IMR-90 (cell line): ENCODE measurements around the gene CLSTN3. TPM values are rescaled to one million over a fixed set of nuclear protein-coding genes. Genes with fewer than 3 reads are reported as not detected.

Source experiments
- ATAC-seq: fragments of 200-7000 bp; cut with Tn5 transposase; 2 replicates; pipeline ENCODE4 v1.9.1; 2020; ENCODE audit warnings: low read depth, mild to moderate bottlenecking, moderate library complexity
- BruUV-seq: library from RNA; stranded (reverse); fragments of 400-500 nt; replicated peaks from 2 replicates; lab custom pipeline; 2021; lab: Mats Ljungman, UMichigan
- CTCF ChIA-PET: fragments of 300-600 bp; formaldehyde crosslinking; extraction: SDS; loops from one replicate; lab custom pipeline; 2021; ENCODE audit warnings: antibody characterized with exemption; lab: Yijun Ruan, JAX
- POLR2A ChIA-PET: fragments of 300-600 bp; sonication (Branson Sonifier 250); formaldehyde crosslinking; loops from one replicate; lab custom pipeline; 2022; ENCODE audit warnings: antibody characterized with exemption; ENCODE audit not compliant: unreplicated experiment; lab: Charles Lee
- DNase-seq: peaks from one replicate; pipeline ENCODE4 v3.0.0; 2013
- H2AFZ ChIP-seq: replicated peaks from 2 replicates; pipeline ENCODE3; 2013; ENCODE audit warnings: low read length, mild to moderate bottlenecking; ENCODE audit not compliant: poor library complexity
- H2AK5ac ChIP-seq: 2 replicates; pipeline ENCODE4 v1.6.1; 2013; ENCODE audit warnings: low read depth, low read length, inconsistent platforms
- H2AK9ac ChIP-seq: replicated peaks from 2 replicates; pipeline ENCODE3; 2013; ENCODE audit warnings: mild to moderate bottlenecking, low read depth, low read length, moderate library complexity; ENCODE audit not compliant: poor library complexity
- H2BK120ac ChIP-seq: 2 replicates; pipeline ENCODE4 v1.6.1; 2013; ENCODE audit warnings: low read depth, low read length, inconsistent platforms
- H2BK15ac ChIP-seq: 3 replicates; pipeline ENCODE4 v1.6.1; 2013; ENCODE audit warnings: low read depth, low read length, inconsistent platforms
- H2BK20ac ChIP-seq: 2 replicates; pipeline ENCODE4 v1.6.1; 2013; ENCODE audit warnings: low read depth, mild to moderate bottlenecking, inconsistent platforms, low read length, moderate library complexity
- H2BK5ac ChIP-seq: 2 replicates; pipeline ENCODE4 v1.6.1; 2013; ENCODE audit warnings: mild to moderate bottlenecking, low read depth, low read length, inconsistent platforms; ENCODE audit not compliant: poor library complexity, severe bottlenecking
- H3K14ac ChIP-seq: replicated peaks from 2 replicates; pipeline ENCODE4 v1.6.1; 2013; ENCODE audit warnings: low read depth, low read length, inconsistent platforms
- H3K18ac ChIP-seq: 2 replicates; pipeline ENCODE4 v1.6.1; 2013; ENCODE audit warnings: low read depth, low read length, control low read depth
- H3K23ac ChIP-seq: 2 replicates; pipeline ENCODE4 v1.6.1; 2013; ENCODE audit warnings: low read depth, low read length, inconsistent platforms
- H3K27ac ChIP-seq: 2 replicates; pipeline ENCODE4 v1.5.1; 2013; ENCODE audit warnings: mild to moderate bottlenecking, control low read depth, low read length; ENCODE audit not compliant: insufficient read depth
- H3K27me3 ChIP-seq: 2 replicates; pipeline ENCODE4 v1.6.1; 2013; ENCODE audit warnings: low read length; ENCODE audit not compliant: control insufficient read depth, insufficient read depth
- H3K36me3 ChIP-seq: 2 replicates; pipeline ENCODE4 v1.6.1; 2013; ENCODE audit warnings: low read length, mixed read lengths; ENCODE audit not compliant: control insufficient read depth, insufficient read depth
- H3K4ac ChIP-seq: 2 replicates; pipeline ENCODE4 v1.6.1; 2013; ENCODE audit warnings: low read depth, low read length, inconsistent platforms
- H3K4me1 ChIP-seq: 2 replicates; pipeline ENCODE4 v1.6.1; 2013; ENCODE audit warnings: low read length, mixed read lengths; ENCODE audit not compliant: control insufficient read depth, insufficient read depth
- H3K4me2 ChIP-seq: 2 replicates; pipeline ENCODE4 v1.6.1; 2013; ENCODE audit warnings: low read depth, mild to moderate bottlenecking, control low read depth, low read length, moderate library complexity
- H3K4me3 ChIP-seq: 2 replicates; pipeline ENCODE4 v1.5.1; 2013; ENCODE audit warnings: low read depth, mild to moderate bottlenecking, control low read depth, low read length, moderate library complexity; ENCODE audit not compliant: insufficient read depth
- H3K56ac ChIP-seq: 2 replicates; pipeline ENCODE4 v1.6.1; 2013; ENCODE audit warnings: low read length, inconsistent platforms; ENCODE audit not compliant: insufficient read depth; ENCODE audit errors: extremely low read depth
- H3K79me1 ChIP-seq, 2 experiments: 2 replicates each; pipeline ENCODE4 v1.6.1; 2013; ENCODE audit warnings: low read length in 2 of 2, inconsistent platforms in 1 of 2, low read depth in 1 of 2
- H3K9ac ChIP-seq: 2 replicates; pipeline ENCODE4 v1.6.1; 2013; ENCODE audit warnings: low read depth, low read length, control low read depth
- H3K9me1 ChIP-seq: 2 replicates; pipeline ENCODE4 v1.6.1; 2013; ENCODE audit warnings: low read length, inconsistent platforms; ENCODE audit not compliant: insufficient read depth
- H3K9me3 ChIP-seq: 2 replicates; pipeline ENCODE4 v1.6.1; 2013; ENCODE audit warnings: low read length; ENCODE audit not compliant: control insufficient read depth, insufficient read depth
- H4K20me1 ChIP-seq: 2 replicates; pipeline ENCODE4 v1.6.1; 2013; ENCODE audit warnings: low read length, inconsistent platforms; ENCODE audit not compliant: insufficient read depth
- H4K5ac ChIP-seq: 2 replicates; pipeline ENCODE4 v1.6.1; 2013; ENCODE audit warnings: mild to moderate bottlenecking, low read depth, low read length, control low read depth
- H4K8ac ChIP-seq, 2 experiments: 2 replicates each; pipeline ENCODE4 v1.6.1; 2013; ENCODE audit warnings: low read depth in 2 of 2, low read length in 2 of 2, control low read depth in 1 of 2, inconsistent platforms in 1 of 2
- H4K91ac ChIP-seq: 2 replicates; pipeline ENCODE4 v1.6.1; 2013; ENCODE audit warnings: low read depth, low read length, inconsistent platforms; ENCODE audit not compliant: insufficient read depth
- CHD1 ChIP-seq: IDR thresholded peaks from 2 replicates; pipeline ENCODE4 v1.6.1; 2012; ENCODE audit warnings: low read depth, low read length, improper control_type of control experiment
- FOS ChIP-seq: fragments of 150-350 bp; IDR thresholded peaks from 2 replicates; pipeline ENCODE4 v1.6.1; 2016; ENCODE audit warnings: low read depth, low read length
- MAZ ChIP-seq: IDR thresholded peaks from 2 replicates; pipeline ENCODE4 v1.6.1; 2012; ENCODE audit warnings: low read depth, mild to moderate bottlenecking, low read length, improper control_type of control experiment, moderate library complexity, borderline replicate concordance
- MXI1 ChIP-seq: IDR thresholded peaks from 2 replicates; pipeline ENCODE4 v1.6.1; 2012; ENCODE audit warnings: low read depth, mild to moderate bottlenecking, low read length, moderate library complexity, borderline replicate concordance
- POLR2A ChIP-seq: IDR thresholded peaks from 2 replicates; pipeline ENCODE4 v1.6.1; 2012; ENCODE audit warnings: mild to moderate bottlenecking, low read depth, low read length
- RAD21 ChIP-seq: IDR thresholded peaks from 2 replicates; pipeline ENCODE4 v1.6.1; 2012; ENCODE audit warnings: low read length, improper control_type of control experiment
- SMC3 ChIP-seq: fragments of 150-350 bp; IDR thresholded peaks from 2 replicates; pipeline ENCODE4 v1.6.1; 2016; ENCODE audit warnings: low read depth, mild to moderate bottlenecking, antibody characterized with exemption, low read length, moderate library complexity
- WGBS, 2 experiments: methylation state at CpG; one replicate each; pipeline versions ENCODE4 v1.1.5 to v1.1.7; 2013; ENCODE audit warnings: missing lambda C conversion rate in 2 of 2; ENCODE audit not compliant: insufficient read length in 1 of 2; ENCODE audit errors: extremely low coverage in 2 of 2; 5-methylcytosine and 5-hydroxymethylcytosine counted together
- dilution Hi-C: fragments of 300-500 bp; cut with HindIII; formaldehyde crosslinking; loops from one replicate; pipeline ENCODE4 v1.14.3; 2018; ENCODE audit warnings: low sequenced_read_pairs; ENCODE audit not compliant: unreplicated experiment
- in situ Hi-C: fragments of 300-500 bp; cut with MboI; formaldehyde crosslinking; loops from 3 replicates; pipeline ENCODE4 v1.14.3; 2019; ENCODE audit warnings: low sequenced_read_pairs, inconsistent platforms, mixed read lengths
- intact Hi-C: fragments of 100-400 bp; cut with micrococcal nuclease; formaldehyde crosslinking; loops from 2 replicates; pipeline ENCODE4 v1.10.0; 2022
- polyA plus RNA-seq, 3 experiments: library from polyadenylated mRNA; depleted of rRNA; stranded (reverse); fragments of >200 nt; gene quantifications; 2 replicates each; pipeline ENCODE4 v1.2.3, GENCODE V29; 2012; ENCODE audit warnings: low replicate concordance in 1 of 3
- total RNA-seq: library from RNA; depleted of rRNA; stranded (reverse); fragments of >200 nt; gene quantifications from 2 replicates; pipeline ENCODE4 v1.2.3, GENCODE V29; 2012
- TF ChIP-seq, protein P1 (sequence below): conservative IDR thresholded peaks from 2 replicates; pipeline ENCODE4 v1.5.1; 2012; ENCODE audit warnings: mild to moderate bottlenecking, low read depth, low read length, improper control_type of control experiment

CLSTN3 gene
- total and polyA plus RNA-seq, 2 of the 4 experiments (the other 2 are of a cell fraction): 4.1 to 16.4 TPM

DNA sequence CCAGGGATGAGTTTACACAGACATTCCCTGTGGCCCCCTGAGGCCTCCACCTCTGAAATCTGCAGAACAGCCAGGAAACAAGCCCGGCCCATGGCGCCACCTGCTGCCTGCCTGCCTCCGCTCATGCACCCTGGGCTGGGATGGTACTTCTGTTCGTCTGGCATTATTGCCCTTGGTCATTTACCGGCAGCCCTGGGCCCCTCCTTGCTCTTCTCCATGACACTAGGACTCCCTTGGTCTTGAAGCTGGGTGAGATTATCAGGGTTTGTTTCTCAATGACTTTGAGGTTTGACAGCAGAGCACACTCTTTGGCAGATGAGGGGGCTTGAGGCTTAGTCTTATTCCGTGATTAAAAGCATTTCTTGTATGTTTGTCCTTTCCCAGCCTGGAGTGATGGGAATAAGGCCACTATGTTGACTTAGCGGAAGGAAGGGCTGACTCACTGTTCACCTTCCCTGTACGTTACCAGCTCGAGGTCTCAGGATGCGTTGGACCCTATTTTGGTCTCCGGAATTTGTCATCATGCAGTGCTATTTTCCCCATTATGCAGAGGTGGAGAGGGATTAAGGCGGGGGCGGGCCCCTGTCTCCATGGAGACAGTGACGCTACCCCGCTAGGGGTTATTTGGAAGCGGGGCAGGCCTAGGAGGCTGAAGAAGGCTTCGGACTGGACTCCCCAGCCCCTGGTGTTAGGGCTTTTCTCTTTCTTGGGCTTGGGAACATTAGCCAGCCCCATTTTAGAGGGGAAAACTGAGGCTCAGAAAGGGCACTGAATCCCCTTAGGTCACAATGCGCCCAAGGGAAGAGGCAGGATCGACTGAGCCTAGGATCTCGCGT lies 58.6 kb downstream of the CLSTN3 start:
- H3K56ac ChIP-seq: peak overlapping the region; percentile 41; the same call in 1 of the 2 replicates
- intact Hi-C loops: loop anchor here (1.0 kb wide), 2 partner anchors 46 to 128 kb away; partner anchors contain the start of gene C1S
- H4K20me1 ChIP-seq: no peaks in the 10 kb centered on the region
- no peaks in the 10 kb centered on the region for H3K9me3 ChIP-seq
- peak overlapping the region; percentile 65; the same call in 1 of the 2 replicates for H2BK120ac ChIP-seq
- 0 out of 2 replicates have a peak overlapping the region, but pooled peaks have one; percentile 3 for H2AK5ac ChIP-seq
- peak overlapping the region; percentile 49 to 89 for H4K8ac ChIP-seq
- H2BK5ac ChIP-seq: peak overlapping the region; percentile 59
- CTCF ChIA-PET: interaction anchor here (0.8 kb wide), 1 partner anchor 44 kb away, joined by 3 read pairs; no protein-coding TSS in a partner anchor
- peak overlapping the region; percentile 93 for H3K23ac ChIP-seq
- peak overlapping the region; percentile 69 for H3K4me3 ChIP-seq
- H3K14ac ChIP-seq: peak overlapping the region; percentile 86
- POLR2A ChIA-PET: interaction anchor here (0.5 to 0.7 kb wide), 2 partner anchors 13 to 748 kb away, joined by 4 to 5 read pairs; no protein-coding TSS in a partner anchor
- dilution Hi-C loops: no loop called here
- peak overlapping the region; percentile 76 for H3K27ac ChIP-seq
- peak overlapping the region; percentile 96 for H2AFZ ChIP-seq
- peaks cover 0 to 30% of the 10 kb centered on the region in 2 experiments; a peak in 2 of 4 replicates for H3K79me1 ChIP-seq
- peak overlapping the region; percentile 70 for H4K5ac ChIP-seq
- in situ Hi-C loops: no loop called here
- peaks cover 4% of the 10 kb centered on the region for H3K36me3 ChIP-seq
- BruUV-seq: no TSS peak
- 14% methylated on average over 11 of the region's 21 CpGs; no CpG with 5 or more reads in 1 of the 2 experiments for WGBS, 2 experiments
- H3K9me1 ChIP-seq: 0 out of 2 replicates have a peak, but pooled peaks cover 4% of the 10 kb centered on the region
- ATAC-seq: peak; percentile 58
- H3K4me2 ChIP-seq: peak overlapping the region; percentile 81
- peak overlapping the region; percentile 81 for H3K4ac ChIP-seq
- peak overlapping the region; percentile 19; the same call in 1 of the 3 replicates for H2BK15ac ChIP-seq
- no peaks in the 10 kb centered on the region for H3K27me3 ChIP-seq
- peak overlapping the region; percentile 87 for H3K9ac ChIP-seq
- H2BK20ac ChIP-seq: peak overlapping the region; percentile 67
- H2AK9ac ChIP-seq: peak overlapping the region; percentile 20
- peak overlapping the region; percentile 61 for H3K18ac ChIP-seq
- DNase-seq: peak; percentile 82
- H4K91ac ChIP-seq: peak overlapping the region; percentile 60; the same call in 1 of the 2 replicates
- peaks cover 7% of the 10 kb centered on the region for H3K4me1 ChIP-seq
- TF ChIP-seq RAD21 (peak; percentile 72), MXI1 (no peak), POLR2A (peak; percentile 29), SMC3 (peak; percentile 59), CHD1 (no peak), MAZ (peak; percentile 41; the same call in 1 of the 2 replicates), FOS (peak; percentile 50)
- TF ChIP-seq, protein P1, sequence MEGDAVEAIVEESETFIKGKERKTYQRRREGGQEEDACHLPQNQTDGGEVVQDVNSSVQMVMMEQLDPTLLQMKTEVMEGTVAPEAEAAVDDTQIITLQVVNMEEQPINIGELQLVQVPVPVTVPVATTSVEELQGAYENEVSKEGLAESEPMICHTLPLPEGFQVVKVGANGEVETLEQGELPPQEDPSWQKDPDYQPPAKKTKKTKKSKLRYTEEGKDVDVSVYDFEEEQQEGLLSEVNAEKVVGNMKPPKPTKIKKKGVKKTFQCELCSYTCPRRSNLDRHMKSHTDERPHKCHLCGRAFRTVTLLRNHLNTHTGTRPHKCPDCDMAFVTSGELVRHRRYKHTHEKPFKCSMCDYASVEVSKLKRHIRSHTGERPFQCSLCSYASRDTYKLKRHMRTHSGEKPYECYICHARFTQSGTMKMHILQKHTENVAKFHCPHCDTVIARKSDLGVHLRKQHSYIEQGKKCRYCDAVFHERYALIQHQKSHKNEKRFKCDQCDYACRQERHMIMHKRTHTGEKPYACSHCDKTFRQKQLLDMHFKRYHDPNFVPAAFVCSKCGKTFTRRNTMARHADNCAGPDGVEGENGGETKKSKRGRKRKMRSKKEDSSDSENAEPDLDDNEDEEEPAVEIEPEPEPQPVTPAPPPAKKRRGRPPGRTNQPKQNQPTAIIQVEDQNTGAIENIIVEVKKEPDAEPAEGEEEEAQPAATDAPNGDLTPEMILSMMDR: peak; percentile 73
